DOHH2 (cell line): ENCODE results near the gene ENPP6.

ENCODE experiments used
- CTCF ChIP-seq: fragments of 200-600 bp; sonication (generic); IDR thresholded peaks from one replicate; pipeline ENCODE4 v1.5.1; 2014; ENCODE audit warnings: antibody characterized with exemption, mild to moderate bottlenecking, low read depth, low read length; ENCODE audit not compliant: poor library complexity, severe bottlenecking
- EZH2phosphoT487 ChIP-seq: fragments of 200-600 bp; sonication (generic); IDR thresholded peaks from 2 replicates; pipeline ENCODE4 v1.6.1; 2017; ENCODE audit warnings: borderline replicate concordance, mild to moderate bottlenecking, antibody characterized with exemption, low read length, moderate library complexity, mixed read lengths

GRCh38 chr4:184167576-184167975 lies 50.1 kb downstream of the ENPP6 start:
- no peak for TF ChIP-seq CTCF
- TF ChIP-seq EZH2phosphoT487, result no peak
